Measurements from ENCODE around the gene COL12A1. TPM values are rescaled to one million over a fixed set of nuclear protein-coding genes. Genes with fewer than 3 reads are reported as not detected.

Gene COL12A1
- 4,371 and 4,738 TPM in 2 replicates for total RNA-seq

DNA sequence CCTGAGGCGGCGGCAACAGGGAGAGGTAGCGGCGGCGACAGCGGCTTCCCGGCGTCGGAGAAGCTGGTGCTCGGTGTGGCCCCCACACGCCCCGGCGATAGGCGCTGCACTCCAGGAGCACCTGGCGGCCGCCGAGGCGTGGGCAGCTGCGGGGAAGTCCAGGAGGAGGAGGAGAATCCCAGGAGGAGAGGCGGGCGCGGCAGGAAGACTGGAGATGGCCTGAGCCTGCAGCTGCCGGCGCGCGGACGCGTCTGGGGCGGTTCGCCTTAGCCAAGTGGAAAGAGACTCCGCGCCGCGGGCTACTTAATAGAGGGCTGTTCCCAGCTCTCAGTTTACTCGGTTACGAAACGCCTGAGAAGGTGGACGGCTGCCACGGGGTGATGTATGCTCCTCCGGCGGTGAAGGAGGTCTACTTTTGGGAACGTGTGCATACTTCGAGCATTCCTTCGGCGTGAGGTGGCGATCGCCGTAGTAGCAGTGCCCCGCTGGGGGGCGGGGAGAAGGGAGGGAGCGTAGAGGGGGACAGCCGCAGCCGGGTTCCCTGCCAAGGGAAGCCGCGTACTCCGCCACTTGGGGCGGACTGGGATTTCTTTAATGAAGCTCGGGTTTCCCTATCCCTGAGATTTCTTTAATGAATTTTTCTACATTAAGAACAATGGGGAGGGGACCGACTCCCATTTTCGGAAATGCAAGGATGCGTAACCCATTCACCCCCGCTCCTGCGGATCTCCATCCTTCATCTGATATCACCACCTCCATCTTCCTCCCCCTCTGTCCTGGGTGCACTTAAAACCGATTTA, at the start of gene COL12A1:
Gene COL12A1, minus strand, starts transcription at position 278 of the 800 bp plus-strand sequence. CDS start 3,261 bp downstream, outside the sequence.

GRCh38 chr6:75243333-75244062, 37.6 kb upstream of the COL12A1 start, which contains the start of gene COX7A2:
Gene COX7A2 (minus strand): TSS chr6:75243801. CDS start chr6:75243734, 67 bp downstream.

Other genes starting within 250 kb of the COL12A1 start
- 106 and 170 TPM in 2 replicates for gene COX7A2, start 37.7 kb upstream of the COL12A1 start, total RNA-seq
- 200 and 209 TPM in 2 replicates for gene TMEM30A, start 78.7 kb upstream of the COL12A1 start, total RNA-seq

All from articular chondrocyte of knee joint (primary cell).